Measurements from ENCODE around the gene SRCAP. TPM values are rescaled to one million over a fixed set of nuclear protein-coding genes. Genes with fewer than 3 reads are reported as not detected.

Gene SRCAP
- polyA plus RNA-seq, 3 donors: 29.6 to 44.3 (median 39.2) TPM

GRCh38 chr16:30762991-30763725, 64.2 kb downstream of the SRCAP start:
- DNase-seq (ENCODE audit: extremely low read depth in 1 of 11, low read depth in 9 of 11, low spot score in 4 of 11): no peak

GRCh38 chr16:30764086-30764485, 65.1 kb downstream of the SRCAP start:
- no peak for DNase-seq (ENCODE audit: extremely low read depth in 1 of 11, low read depth in 9 of 11, low spot score in 4 of 11)

- no peak for DNase-seq (ENCODE audit: extremely low read depth in 1 of 11, low read depth in 9 of 11, low spot score in 4 of 11)
Measured at GRCh38 chr16:30764816-30765465, 66.0 kb downstream of the SRCAP start.

GRCh38 chr16:30766206-30766932, 67.4 kb downstream of the SRCAP start:
- no peak for DNase-seq (ENCODE audit: extremely low read depth in 1 of 11, low read depth in 9 of 11, low spot score in 4 of 11)

GRCh38 chr16:30766933-30767284, 67.9 kb downstream of the SRCAP start:
- DNase-seq (ENCODE audit: extremely low read depth in 1 of 11, low read depth in 9 of 11, low spot score in 4 of 11): no peak

- DNase-seq (ENCODE audit: extremely low read depth in 1 of 11, low read depth in 9 of 11, low spot score in 4 of 11): no peak
Measured at GRCh38 chr16:30767767-30768465, 68.9 kb downstream of the SRCAP start.

- no peak for DNase-seq (ENCODE audit: extremely low read depth in 1 of 11, low read depth in 9 of 11, low spot score in 4 of 11)
Measured at GRCh38 chr16:30768583-30769181, 69.7 kb downstream of the SRCAP start.

GRCh38 chr16:30769379-30770089, 70.6 kb downstream of the SRCAP start:
- DNase-seq (ENCODE audit: extremely low read depth in 1 of 11, low read depth in 9 of 11, low spot score in 4 of 11): no peak

GRCh38 chr16:30771726-30772125, 72.8 kb downstream of the SRCAP start:
- no peak for DNase-seq (ENCODE audit: extremely low read depth in 1 of 11, low read depth in 9 of 11, low spot score in 4 of 11)

GRCh38 chr16:30773826-30774225, 74.9 kb downstream of the SRCAP start:
- DNase-seq (ENCODE audit: extremely low read depth in 1 of 11, low read depth in 9 of 11, low spot score in 4 of 11): no peak

- no peak for DNase-seq (ENCODE audit: extremely low read depth in 1 of 11, low read depth in 9 of 11, low spot score in 4 of 11)
Measured at GRCh38 chr16:30774367-30775130, 75.6 kb downstream of the SRCAP start.

GRCh38 chr16:30775131-30775391, 76.1 kb downstream of the SRCAP start:
- no peak for DNase-seq (ENCODE audit: extremely low read depth in 1 of 11, low read depth in 9 of 11, low spot score in 4 of 11)

GRCh38 chr16:30775392-30776188, 76.6 kb downstream of the SRCAP start:
- peak in 9 of 11 donors; percentile 70 to 88 (median 79) for DNase-seq (ENCODE audit: extremely low read depth in 1 of 11, low read depth in 9 of 11, low spot score in 4 of 11)

GRCh38 chr16:30777591-30778297, 78.8 kb downstream of the SRCAP start:
- no peak for DNase-seq (ENCODE audit: extremely low read depth in 1 of 11, low read depth in 9 of 11, low spot score in 4 of 11)

GRCh38 chr16:30778549-30779244, 79.7 kb downstream of the SRCAP start:
- DNase-seq (ENCODE audit: extremely low read depth in 1 of 11, low read depth in 9 of 11, low spot score in 4 of 11): no peak

GRCh38 chr16:30779596-30779995, 80.6 kb downstream of the SRCAP start:
- DNase-seq (ENCODE audit: extremely low read depth in 1 of 11, low read depth in 9 of 11, low spot score in 4 of 11): no peak

Measured in renal cortex interstitium (tissue), 11 donors.